ENCODE results near the gene GALM.

DNA sequence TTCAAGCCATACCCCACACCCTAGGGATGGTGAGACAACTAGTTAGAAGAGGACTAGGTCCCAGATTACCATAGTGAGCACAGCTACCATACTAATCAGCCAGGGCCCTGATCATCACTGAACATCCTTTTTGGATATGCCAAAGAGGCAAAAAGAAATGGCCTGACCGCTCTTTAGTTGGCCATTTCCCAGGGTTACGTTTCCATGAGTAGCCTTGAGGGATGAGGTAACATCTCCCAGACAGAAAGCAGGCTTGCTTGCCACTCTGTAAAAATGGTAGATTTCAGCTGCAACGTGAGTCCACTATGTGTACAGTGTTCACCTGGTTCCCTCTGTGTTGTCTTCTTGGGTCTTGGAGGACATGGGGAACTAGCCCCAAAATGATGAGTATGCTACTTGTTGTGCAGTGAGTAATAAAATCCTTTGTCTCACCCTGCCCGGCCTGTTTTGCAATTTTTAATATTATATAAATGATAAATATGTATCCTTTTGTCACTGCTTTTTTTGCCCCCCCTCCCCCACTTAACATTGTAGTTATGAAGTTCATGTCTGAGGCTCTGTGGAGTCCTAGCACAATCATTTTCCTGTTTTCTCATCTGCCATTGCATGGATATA, 8.9 kb upstream of the GALM start:
- TF ChIP-seq, protein P1, sequence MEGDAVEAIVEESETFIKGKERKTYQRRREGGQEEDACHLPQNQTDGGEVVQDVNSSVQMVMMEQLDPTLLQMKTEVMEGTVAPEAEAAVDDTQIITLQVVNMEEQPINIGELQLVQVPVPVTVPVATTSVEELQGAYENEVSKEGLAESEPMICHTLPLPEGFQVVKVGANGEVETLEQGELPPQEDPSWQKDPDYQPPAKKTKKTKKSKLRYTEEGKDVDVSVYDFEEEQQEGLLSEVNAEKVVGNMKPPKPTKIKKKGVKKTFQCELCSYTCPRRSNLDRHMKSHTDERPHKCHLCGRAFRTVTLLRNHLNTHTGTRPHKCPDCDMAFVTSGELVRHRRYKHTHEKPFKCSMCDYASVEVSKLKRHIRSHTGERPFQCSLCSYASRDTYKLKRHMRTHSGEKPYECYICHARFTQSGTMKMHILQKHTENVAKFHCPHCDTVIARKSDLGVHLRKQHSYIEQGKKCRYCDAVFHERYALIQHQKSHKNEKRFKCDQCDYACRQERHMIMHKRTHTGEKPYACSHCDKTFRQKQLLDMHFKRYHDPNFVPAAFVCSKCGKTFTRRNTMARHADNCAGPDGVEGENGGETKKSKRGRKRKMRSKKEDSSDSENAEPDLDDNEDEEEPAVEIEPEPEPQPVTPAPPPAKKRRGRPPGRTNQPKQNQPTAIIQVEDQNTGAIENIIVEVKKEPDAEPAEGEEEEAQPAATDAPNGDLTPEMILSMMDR (optimal IDR thresholded peaks at IDR 0.05 in 1 of 3, IDR thresholded peaks at IDR 0.05 in 1 of 3, conservative IDR thresholded peaks at IDR 0.05 in 1 of 3; ENCODE audit: extremely low read depth in 1 of 3, insufficient read depth in 2 of 3, low read length in 3 of 3): no peak
- no peak for TF ChIP-seq EZH2 (IDR thresholded peaks at IDR 0.05; ENCODE audit: low read length)
